ENCODE measurements around the gene PLEKHM3.

The PLEKHM3 gene

GRCh38 chr2:207991944-207992343, 33.4 kb downstream of the PLEKHM3 start:
- no peak for DNase-seq

- no peak for DNase-seq
Measured at GRCh38 chr2:207990784-207991183, 34.5 kb downstream of the PLEKHM3 start.

DNA sequence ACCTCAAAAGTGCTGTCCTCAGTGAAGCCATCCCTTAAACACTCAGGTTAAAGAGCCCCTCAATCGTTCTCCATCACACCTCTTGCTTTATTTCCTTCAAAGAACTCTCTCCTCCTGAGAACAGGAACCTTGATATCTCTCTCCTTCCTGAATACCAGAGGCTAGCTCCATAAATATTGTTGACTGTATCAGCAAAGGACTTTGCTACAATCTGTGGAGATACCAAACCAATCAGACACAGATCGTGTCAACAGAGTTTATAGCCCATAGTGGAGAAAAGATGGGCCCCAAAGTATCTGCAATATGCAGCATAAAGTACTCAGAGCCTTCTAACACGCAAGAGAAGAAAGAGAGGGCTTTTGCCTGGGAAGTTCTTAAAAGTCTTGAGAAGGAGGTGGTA, 36.4 kb downstream of the PLEKHM3 start:
- DNase-seq: no peak

DNA sequence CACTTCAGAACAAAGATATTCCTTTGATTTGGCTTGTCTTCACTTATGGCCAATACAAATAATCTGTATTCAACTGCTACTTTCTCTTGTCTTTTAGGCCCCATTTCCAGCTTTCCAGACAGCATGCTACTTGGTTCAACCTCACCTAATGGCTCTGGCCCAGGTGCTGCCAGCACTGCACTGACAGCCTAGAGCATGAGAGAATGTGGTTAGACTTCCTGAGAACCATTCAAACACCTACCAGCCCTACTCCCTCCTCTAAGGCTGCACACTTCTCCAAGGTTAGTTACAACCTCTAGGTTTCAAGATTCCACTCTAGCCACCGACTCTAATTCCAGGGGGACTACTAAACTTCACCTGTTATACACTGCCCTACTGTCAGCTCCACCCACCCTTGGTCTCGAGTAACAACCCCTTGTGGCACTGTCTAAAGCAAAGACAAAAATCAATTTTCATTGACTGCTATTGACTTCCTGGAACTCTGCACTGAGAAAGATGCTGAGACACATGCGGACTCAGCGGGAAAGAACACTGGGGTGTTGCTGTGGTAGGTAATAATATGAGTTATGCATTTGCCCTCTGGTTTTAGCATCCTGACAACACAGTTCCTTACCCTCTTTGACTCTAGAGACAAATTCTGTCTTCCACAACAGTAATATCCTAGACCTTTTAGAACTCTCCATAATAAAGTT, 38.2 kb downstream of the PLEKHM3 start:
- no peak for DNase-seq

DNA sequence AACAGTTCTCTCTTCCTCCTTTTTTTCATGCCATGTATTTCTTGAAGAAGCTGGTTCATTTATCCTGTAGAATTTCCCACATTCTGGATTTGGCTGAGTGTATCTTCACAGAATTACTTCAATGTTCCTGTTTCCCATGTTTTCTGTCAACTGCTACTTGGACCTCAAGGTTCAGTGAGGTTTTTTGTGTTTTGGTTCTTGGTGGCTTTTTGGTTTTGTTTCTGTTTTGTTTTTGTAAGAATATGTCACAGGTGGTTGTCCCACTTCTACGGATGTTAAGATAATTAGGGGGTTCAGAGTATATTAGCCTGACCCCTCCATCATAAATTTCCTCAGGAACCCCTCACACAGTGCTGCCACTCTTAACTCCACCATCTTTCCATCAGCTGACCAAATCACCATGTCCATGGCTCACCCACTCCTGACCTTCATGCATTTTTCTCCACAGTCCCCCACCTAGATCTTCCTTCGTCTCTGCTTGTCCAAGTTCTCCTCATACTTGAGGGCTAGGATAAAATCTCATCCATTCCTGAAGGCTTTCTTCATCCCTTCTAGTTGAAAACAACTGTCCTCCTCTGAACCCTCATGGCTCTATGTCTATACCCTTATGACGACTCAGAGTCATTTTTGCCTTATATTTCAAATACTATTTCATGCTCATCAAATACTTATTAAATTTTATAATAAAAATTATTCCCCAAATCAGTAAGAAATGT, 40.4 kb downstream of the PLEKHM3 start:
- DNase-seq: no peak

DNA sequence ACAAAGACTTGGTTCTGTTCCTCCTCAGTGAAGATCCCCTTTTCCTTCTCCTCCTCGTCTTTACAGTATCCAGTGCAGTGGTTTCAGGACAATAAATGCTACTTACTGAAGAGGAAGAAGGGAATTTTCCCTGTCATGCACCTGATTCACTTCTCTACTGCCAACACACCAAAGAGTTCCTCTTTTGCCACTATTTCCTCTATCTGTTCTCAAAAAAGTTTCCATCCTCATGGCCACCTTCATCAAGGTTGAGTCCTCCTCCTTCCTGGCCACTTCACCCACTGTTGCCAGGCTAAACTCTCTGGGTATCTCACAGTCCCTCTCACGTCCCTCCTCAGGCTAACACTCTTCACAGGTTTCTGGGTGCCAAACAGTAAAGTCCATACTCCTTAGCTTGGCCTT, 41.7 kb downstream of the PLEKHM3 start:
- DNase-seq: no peak

DNA sequence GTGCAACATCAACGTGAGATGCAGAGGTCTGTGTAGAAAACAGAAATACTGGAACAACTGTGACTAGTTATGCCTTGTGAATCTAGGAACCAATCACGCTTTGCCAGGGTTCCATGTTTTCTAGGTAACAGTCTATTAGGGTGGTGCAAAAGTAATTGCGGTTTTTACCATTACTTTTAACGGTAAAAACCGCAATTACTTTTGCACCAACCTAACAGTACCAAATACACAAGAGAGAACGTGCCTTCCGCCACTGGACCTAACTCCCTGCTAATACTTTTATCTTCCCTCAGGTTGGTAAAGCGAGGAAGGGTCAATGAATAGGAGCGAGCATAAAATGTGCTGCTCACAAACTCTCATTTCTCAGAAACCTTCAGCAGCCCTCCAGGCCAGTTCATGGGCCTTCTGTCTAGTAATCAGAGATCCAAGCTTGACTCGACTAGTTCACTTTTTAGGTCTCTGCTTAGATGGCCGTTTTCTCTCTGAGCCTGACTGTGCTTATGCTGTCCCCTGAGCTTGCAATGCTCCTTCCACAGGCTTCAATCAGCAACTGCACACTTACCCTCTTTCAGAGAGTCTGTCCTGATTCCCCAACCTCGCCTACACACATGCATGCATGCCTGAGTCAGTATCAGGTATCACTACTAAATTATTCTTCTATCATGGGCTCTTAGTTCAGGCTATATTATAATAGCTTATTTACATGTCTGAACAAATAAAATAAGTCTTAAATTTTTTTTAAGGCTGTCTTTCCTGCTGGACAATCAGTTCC, 47.0 kb downstream of the PLEKHM3 start:
- DNase-seq: no peak

GRCh38 chr2:207975921-207976320, 49.4 kb downstream of the PLEKHM3 start:
- no peak for DNase-seq

- no peak for DNase-seq
Measured at GRCh38 chr2:207974216-207974605, 51.1 kb downstream of the PLEKHM3 start.

DNA sequence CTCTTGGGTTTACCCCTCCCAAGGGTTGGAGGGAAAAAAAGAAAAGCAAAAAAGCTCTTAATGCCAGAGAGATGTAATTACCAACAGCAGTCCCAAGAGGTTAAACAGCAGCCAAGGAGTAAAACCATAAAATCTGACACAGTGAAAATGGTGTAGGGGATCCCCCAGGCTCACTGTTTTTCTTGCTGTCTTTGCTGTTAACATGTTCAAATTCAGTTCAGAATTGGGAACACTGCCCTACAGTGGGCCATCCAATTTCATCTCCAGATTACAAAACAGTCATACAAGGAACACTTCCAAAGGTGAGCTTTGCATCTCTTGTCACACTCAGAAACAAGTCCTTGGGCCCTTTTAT, 54.5 kb downstream of the PLEKHM3 start:
- no peak for DNase-seq

GRCh38 chr2:207970147-207970825, 55.0 kb downstream of the PLEKHM3 start:
- no peak for DNase-seq

DNA sequence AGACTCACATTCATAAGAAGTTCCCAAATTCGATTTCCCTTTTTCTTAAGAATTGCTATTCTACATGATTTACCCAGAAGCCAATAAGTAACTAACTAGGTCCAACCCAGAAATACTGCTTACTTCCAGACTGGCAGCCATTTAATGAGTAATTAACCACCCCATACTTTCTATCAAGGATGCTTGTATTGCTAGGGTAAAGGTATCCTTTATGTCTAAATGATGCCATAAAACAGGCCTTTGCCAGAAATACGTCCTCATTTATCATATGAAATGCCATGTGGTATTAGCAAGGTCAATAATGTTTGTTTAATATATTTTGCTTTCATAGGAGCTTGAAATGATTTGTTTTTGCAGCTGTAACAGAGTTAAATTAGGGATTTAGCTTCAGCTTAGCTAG, 56.1 kb downstream of the PLEKHM3 start:
- DNase-seq: no peak

DNA sequence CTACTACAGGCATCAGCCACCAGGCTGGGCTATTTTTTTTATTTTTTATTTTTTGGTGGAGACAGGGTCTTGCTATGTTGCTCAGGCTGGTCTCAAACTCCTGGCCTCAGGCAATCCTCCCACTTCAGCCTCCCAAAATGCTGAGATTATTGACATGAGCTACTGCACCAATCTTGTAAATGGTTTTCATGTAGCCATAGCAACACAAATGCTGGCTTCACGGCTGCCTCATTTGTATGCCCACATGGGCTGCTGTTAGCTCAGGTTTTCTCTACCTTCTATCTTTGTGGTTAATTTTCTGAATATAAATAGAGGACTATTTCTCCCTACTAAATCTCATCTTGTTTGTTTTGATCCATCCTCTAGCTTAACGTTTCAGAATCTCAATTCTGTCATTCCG, 58.2 kb downstream of the PLEKHM3 start:
- no peak for DNase-seq

GRCh38 chr2:207960911-207961310, 64.4 kb downstream of the PLEKHM3 start:
- DNase-seq: no peak

GRCh38 chr2:207960090-207960489, 65.2 kb downstream of the PLEKHM3 start:
- no peak for DNase-seq

DNA sequence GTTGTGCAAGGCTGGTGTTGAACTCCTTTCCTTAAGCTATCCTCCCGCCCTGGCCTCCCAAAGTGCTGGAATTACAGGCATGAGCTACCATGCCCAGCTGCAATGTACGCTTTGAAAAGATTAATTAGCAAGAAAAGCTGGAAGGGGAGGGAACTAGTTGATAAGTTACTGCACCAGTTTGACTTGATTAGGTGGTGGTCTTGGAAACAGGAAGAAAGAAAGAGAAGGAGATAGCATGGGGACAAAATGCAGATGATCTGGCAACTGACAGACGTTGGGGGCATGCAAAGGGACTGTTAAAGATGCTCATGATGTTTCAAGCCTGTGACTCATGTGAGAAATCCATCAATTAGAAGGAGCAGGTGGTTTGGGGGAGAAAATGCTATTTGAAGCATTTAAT, 68.6 kb downstream of the PLEKHM3 start:
- DNase-seq: no peak

DNA sequence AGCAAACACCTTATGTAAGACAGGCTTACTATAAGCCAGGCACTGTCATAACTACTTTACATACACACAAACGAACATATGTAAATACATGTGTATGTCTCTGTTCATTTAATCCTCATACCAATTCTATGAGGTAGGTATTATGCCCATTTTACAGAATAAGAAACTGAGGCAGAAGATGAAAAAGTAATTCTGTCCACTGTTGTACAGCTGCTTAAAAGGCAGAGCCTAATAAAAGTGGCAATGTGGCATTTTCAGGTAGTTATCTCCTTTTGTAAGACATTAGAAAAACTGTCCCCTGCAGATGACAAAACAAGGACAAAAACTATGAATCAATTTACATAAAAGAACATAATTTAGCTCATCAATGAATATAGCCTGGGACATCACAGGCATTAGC, 69.9 kb downstream of the PLEKHM3 start:
- DNase-seq: no peak

DNA sequence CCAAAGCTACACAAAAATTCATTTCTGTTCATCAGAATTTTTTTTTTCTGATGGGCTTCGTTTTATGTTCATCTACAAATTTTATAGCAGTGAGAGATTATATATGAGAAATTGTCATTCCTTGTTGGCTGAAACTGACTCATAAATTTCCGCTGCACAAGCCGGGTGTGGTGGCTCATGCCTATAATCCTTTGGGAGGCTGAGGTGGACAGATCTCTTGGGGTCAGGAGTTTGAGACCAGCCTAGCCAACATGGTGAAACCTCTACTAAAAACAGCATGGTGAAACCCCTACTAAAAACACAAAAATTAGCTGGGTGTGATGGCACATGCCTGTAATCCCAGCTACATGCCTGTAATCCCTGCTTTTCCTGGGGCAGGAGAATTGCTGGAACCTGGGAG, 72.0 kb downstream of the PLEKHM3 start:
- DNase-seq: no peak

GRCh38 chr2:207952564-207953345, 72.6 kb downstream of the PLEKHM3 start:
- no peak for DNase-seq

DNA sequence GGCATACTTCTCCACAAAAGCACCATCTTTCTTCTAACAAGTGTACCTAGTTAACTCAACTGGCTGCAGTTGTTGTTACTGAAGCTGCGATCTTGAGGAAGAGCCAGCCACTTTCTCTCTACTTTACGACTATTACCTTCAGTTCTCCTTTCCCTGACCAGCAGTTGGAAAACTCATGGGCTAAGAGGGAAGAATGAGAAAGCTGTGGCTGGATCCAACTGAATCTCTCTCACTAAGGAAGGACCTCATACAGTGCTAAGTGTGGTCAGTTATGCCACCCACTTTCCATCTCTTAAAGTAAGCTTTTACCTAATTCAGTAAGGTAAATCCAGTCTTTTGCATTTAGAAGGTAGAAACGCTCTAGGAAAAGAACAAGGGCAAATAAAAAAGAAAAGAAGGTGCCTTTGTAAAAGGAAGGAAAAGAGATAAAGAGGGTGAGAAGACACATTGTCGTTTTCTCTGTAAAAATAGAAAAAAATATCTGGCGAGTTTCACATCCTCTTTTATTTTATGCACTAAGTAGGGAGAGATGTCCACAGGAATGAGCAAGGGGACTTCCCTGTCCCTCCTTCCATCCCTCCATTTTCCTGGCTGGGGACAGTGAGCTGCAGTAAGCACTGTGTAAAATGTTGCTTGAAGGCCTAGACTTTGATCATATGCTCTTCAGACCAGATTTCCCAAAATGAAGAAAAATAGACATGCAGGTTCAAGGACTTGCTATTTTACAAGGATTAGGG, 73.4 kb downstream of the PLEKHM3 start:
- DNase-seq: no peak

GRCh38 chr2:207950761-207951114, 74.6 kb downstream of the PLEKHM3 start:
- no peak for DNase-seq
